ENCODE data around the gene SSRP1. TPM values are rescaled to one million over a fixed set of nuclear protein-coding genes. Genes with fewer than 3 reads are reported as not detected.

Gene SSRP1
- total and polyA plus RNA-seq, 2 of the 4 experiments (the other 2 are of a cell fraction) = 106 to 146 TPM

GRCh38 chr11:57357856-57358255 lies 22.2 kb upstream of the SSRP1 start:
- Histone ChIP-seq H2AFZ (replicated peaks; ENCODE audit: low read length, poor library complexity) (no peak overlapping the region), H3K9ac (ENCODE audit: low read depth, low read length) (no peak overlapping the region), H3K4ac (ENCODE audit: low read depth, low read length) (no peak overlapping the region), H3K36me3 (ENCODE audit: control insufficient read depth, insufficient read depth, low read length) (no peaks in the 10 kb centered on the region), H2AK5ac (ENCODE audit: low read depth, low read length) (no peak overlapping the region), H3K4me1 (ENCODE audit: control insufficient read depth, insufficient read depth, low read length) (no peaks in the 10 kb centered on the region), H3K18ac (ENCODE audit: low read depth, low read length) (no peak overlapping the region), H3K56ac (ENCODE audit: extremely low read depth, insufficient read depth, low read length) (no peak overlapping the region), H4K8ac (ENCODE audit: low read depth in 2 of 2, low read length in 2 of 2) (no peak overlapping the region), H2AK9ac (replicated peaks; ENCODE audit: low read depth, low read length, poor library complexity) (no peak overlapping the region), H2BK120ac (ENCODE audit: low read depth, low read length) (no peak overlapping the region), H4K5ac (ENCODE audit: low read depth, low read length) (no peak overlapping the region), H4K20me1 (ENCODE audit: insufficient read depth, low read length) (no peaks in the 10 kb centered on the region), H3K9me1 (ENCODE audit: insufficient read depth, low read length) (no peaks in the 10 kb centered on the region), H3K4me2 (ENCODE audit: low read depth, low read length) (0 out of 2 replicates have a peak overlapping the region, but pooled peaks have one; percentile 18), H3K9me3 (ENCODE audit: control insufficient read depth, insufficient read depth, low read length) (no peaks in the 10 kb centered on the region), H2BK5ac (ENCODE audit: low read depth, low read length, poor library complexity, severe bottlenecking) (no peak overlapping the region), H3K27me3 (ENCODE audit: control insufficient read depth, insufficient read depth, low read length) (peaks cover 37% of the 10 kb centered on the region), H3K27ac (ENCODE audit: insufficient read depth, low read length) (no peak overlapping the region), H4K91ac (ENCODE audit: insufficient read depth, low read depth, low read length) (no peak overlapping the region), H2BK15ac (ENCODE audit: low read depth, low read length) (no peak overlapping the region), H2BK20ac (ENCODE audit: low read depth, low read length) (no peak overlapping the region), H3K4me3 (ENCODE audit: insufficient read depth, low read depth, low read length) (no peak overlapping the region), H3K79me1 (ENCODE audit: low read depth in 1 of 2, low read length in 2 of 2) (no peaks in the 10 kb centered on the region), H3K23ac (ENCODE audit: low read depth, low read length) (no peak overlapping the region), H3K14ac (replicated peaks; ENCODE audit: low read depth, low read length) (no peak overlapping the region)
- no peak for TF ChIP-seq FOS (IDR thresholded peaks at IDR 0.05; ENCODE audit: low read depth, low read length)
- TF ChIP-seq POLR2A (IDR thresholded peaks at IDR 0.05; ENCODE audit: low read depth, low read length) = no peak
- no peak for TF ChIP-seq RCOR1 (IDR thresholded peaks at IDR 0.05; ENCODE audit: insufficient replicate concordance, low read length)
- no peak for TF ChIP-seq MAZ (IDR thresholded peaks at IDR 0.05; ENCODE audit: borderline replicate concordance, low read depth, low read length)
- TF ChIP-seq ELK1 (IDR thresholded peaks at IDR 0.05; ENCODE audit: borderline replicate concordance, low read depth, low read length) = no peak
- TF ChIP-seq CTCF (conservative IDR thresholded peaks at IDR 0.05; ENCODE audit: low read depth, low read length) = no peak
- no peak for TF ChIP-seq SMC3 (IDR thresholded peaks at IDR 0.05; ENCODE audit: low read depth, low read length)
- no peak for TF ChIP-seq CHD1 (IDR thresholded peaks at IDR 0.05; ENCODE audit: low read depth, low read length)
- no peak for TF ChIP-seq USF2 (IDR thresholded peaks at IDR 0.05; ENCODE audit: low read depth, low read length)
- no peak for TF ChIP-seq NFE2L2 (IDR thresholded peaks at IDR 0.05; ENCODE audit: low read depth, low read length)
- TF ChIP-seq CEBPB (IDR thresholded peaks at IDR 0.05; ENCODE audit: low read depth, low read length) = no peak
- TF ChIP-seq RAD21 (IDR thresholded peaks at IDR 0.05; ENCODE audit: low read length) = no peak
- intact Hi-C loops (cut with micrococcal nuclease) (no loop called here), in situ Hi-C loops (cut with MboI; ENCODE audit: low sequenced_read_pairs) (loop anchor here (25.0 kb wide), 1 partner anchor 521 kb away; no protein-coding TSS in a partner anchor), dilution Hi-C loops (cut with HindIII; ENCODE audit: low sequenced_read_pairs, unreplicated experiment) (no loop called here)
- DNase-seq (peak; percentile 54), ATAC-seq (ENCODE audit: low read depth) (peak; percentile 72)
- ChIA-PET POLR2A (ENCODE audit: unreplicated experiment) (no interaction called here), CTCF (no interaction called here)
- WGBS, 2 experiments (ENCODE audit: extremely low coverage in 2 of 2, insufficient read length in 1 of 2) = no CpG with 5 or more reads among the region's 6 CpGs
- BruUV-seq (replicated peaks) = no TSS peak
